GM18867 (cell line): ENCODE data around the gene NACC2.
"Not testable (repeated sequence)": the region's sequence is repeated elsewhere in the genome, so short reads cannot be mapped to it uniquely, and the experiment has no call there.

Experiments
- ATAC-seq: cut with Tn5 transposase; IDR thresholded peaks from one replicate; pipeline ENCODE4 v1.9.1; 2021; ENCODE audit warnings: mild to moderate bottlenecking, moderate library complexity; ENCODE audit not compliant: unreplicated experiment

The NACC2 gene

DNA sequence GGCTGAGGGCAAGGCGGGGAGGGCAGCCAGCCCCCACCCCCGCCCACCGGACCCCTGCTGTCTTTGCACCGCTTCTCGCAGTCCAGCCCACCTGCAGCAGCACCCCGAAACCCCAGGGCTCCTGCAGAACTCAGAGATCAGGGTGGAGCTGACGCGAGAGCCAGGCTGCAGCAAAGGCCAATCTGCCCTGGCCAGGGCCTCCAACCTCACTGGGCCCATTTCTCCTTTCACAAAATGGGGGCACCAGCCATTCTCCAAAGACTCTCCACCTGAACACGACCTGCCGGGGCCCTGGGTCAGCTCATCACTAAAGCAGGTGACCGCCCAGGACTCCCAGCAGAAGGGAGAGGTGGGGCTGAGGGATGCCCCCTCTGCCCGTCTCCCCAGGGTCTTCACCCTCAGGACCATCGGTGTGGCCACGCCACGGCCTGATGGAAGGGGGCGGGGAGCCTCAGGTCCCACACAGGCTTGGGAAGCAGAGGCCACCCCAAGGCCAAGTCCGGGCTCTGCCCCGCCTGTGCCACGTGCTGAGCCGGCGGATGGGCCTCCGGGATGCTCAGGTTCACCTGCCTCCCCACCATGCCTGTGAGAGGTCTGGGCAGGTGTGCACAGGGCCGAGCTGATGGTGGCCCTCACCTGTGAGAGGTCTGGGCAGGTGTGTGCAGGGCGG, 13.1 kb downstream of the NACC2 start:
- no peak for ATAC-seq

DNA sequence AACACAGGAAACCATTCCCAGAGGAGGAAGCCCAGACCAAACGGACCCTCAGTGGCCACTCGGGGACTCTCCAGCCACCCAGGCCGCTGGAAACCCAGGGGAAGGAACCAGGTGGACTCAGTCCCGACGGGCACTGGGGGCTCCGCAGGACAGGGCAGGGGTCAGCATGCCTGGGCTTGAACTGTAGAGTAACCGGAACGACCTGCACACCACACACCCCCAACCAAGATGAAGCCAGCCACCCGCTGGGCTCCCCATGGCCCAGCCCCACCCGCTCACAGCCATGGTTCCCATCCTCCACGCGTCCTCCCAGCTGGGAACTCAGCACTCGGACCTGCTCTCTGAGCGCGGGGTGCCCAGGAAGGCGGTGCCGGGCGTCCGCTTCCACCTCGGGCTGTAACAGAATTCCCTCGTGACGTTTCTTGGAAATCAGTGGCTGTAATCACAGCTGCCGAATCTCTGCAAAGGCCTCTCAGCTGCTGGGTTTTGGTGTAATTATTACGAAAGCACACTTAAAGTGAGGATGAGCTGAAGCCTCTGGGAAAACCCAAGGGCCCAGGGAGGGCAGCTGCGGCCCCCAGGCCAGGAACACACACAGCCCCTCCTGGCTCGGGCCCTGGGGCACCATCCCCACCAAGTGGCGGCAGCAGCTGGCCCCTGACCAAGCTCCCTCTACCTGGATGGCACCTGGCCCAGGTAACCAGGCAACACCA, 13.8 kb downstream of the NACC2 start:
- no peak for ATAC-seq

DNA sequence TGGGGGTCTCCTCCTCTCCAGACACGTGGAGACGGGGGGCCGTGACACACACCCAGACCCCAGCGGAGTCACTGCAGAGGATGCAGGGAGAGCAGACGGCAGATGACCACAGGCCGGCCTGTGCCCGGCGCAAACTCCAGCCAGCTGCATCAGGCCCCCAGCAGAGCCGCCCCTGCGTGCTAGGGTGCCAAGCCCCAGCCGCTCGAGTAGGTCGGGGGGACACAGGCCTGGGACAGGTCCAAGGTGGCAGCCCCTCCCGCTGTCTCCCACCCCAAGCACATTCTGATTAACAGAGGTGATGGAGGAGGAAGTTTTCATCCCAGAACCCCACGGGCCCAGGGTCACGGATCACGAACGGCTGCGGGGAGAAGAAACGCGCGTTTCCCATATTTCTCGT, 14.4 kb downstream of the NACC2 start:
- ATAC-seq = no peak

DNA sequence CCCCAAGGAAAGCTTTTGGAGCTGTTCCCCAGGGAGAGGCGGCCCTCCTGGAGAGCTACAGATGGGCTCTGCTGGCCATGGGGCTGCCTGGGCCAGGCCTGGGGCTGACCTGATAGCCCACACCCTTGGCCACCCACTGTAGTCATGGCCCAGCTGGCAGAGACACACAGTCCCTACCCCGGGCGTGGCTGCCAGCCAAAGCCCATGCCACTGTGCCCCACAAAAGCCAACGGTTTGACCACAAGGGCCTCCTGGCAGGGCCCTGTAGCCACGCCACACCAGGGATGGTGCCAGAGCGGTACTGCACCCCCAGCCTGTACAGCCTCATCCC, 15.2 kb downstream of the NACC2 start:
- no peak for ATAC-seq

DNA sequence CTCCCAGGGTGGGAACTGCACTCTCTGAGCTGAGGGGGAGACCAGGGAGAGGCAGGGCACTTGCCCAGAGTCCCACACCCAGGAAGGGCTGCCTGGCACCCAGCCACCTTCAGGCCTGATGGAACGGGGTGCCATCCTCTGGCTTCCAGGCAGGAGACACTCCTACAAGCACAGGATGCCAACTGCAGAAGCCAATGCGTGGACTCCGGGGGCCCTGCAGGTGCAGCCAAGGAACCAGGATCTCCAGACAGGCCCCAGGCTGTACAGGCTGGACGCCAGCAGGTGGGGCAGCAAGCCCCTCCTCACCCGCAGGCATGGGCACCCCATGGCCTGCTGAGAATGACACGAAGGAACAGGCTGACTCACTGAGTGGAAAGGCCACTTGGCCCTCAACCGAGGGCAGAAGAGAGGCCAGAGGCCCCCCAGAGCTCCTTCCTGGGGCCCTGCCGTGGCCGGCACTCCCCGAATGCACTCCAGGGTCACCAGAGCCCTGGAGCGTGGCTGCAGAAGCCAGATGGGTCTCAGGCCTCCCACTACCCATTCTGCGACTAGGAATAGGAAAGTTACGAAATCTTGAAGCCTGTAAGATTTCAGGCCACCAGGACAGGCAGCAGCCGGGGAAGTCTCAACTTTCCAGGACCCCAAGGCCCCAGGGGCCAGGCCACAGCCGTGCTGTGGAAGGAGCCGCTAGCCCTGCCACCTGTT, 15.7 kb downstream of the NACC2 start:
- ATAC-seq = no peak

DNA sequence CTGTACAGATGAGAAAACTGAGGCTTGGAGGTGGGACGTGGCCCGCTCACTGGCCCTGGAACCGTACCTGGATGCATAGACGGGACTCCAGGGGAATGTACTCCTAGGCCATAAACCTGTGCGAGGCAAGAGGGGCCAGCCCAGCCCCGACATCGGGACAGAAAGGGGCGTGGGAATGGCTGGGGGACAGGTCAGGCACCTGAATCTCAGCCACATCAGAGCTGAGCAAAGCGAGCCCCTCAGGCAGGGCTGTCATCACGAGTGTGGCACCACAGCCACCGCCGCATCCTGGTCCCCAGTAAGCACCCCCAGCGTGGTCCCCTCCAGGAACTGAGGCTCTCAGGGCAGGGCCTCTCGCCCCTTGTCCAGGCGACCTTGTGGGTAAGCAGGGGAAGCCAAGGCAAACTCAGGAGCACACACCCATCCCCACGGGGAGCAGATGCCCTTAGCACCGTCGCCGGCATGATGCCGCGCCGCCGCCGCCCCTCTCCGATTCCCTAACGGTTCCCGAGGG, 16.5 kb downstream of the NACC2 start:
- ATAC-seq = no peak

DNA sequence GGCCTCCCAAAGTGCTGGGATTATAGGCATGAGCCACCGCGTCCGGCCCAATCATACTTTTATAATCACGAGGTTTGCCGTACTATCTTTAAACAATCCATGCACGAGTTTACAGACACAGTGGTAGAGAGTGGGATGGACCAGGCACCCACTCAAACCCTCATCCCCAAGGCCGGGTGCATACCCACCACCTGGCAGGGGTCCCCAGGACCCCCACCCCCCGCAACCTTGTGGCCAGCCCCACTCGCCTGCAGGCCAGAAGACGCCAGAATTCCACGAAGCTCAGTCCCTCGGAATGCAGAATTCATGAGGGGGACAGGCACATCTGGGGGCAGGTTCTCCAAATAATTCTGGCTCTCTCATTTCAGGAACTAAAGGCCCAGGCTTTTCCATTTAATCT, 17.1 kb downstream of the NACC2 start:
- ATAC-seq = no peak

DNA sequence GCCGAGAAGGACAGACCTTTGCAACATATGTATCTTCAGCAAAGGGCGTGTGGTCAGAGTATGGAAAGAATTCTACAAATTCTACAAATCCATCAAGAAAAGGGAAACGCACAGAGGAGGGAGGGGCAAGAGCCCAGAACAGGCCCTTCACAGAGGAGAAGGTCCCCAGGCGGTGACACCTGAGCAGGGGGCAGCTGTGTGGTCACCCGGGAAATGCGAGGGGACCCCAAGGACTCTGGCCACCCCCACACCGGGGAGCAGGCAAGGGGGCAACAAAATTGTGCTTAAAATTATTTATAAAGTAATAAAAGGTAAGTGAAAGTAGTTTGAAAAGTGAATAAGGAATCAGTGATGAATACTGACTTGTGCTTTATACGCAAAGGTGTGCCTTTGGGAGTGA, 17.6 kb downstream of the NACC2 start:
- ATAC-seq = no peak

DNA sequence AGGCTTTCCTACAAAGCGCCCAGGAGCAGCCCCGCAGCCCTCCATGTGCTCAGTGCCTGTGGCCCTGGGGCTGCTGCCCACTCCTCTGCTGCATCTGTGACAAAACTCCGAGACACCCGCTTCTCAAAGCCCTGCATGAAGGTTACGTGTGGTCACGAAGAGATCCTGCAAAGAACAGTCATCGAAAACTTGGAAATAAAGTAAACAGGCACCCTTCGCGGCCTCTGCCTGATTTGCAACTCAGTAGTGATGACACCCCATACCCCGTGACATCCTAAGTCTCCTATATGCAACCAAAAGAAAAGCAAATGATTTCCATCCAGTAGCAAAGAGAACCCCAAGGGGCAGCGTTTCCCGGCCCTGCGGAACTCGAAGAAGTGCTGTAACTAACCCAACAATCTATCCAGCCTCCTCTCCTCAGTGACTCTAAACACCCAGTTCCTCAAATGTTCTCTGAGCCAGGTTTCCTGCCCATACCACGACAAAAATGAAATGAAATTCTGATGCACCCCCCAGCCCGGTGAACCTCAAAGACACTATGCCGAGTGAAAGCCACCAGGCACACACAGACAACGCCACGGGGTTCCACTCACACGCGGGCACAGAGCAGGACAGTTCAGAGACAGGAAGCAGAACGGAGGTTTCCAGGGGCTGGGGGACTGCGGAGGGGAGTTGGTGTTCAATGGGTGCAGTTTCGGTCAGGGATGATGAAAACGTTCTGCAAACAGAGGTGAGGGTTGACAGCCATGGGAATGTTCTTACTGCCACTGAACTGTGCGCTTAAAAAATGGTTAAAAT, 19.0 kb downstream of the NACC2 start:
- ATAC-seq = no peak

DNA sequence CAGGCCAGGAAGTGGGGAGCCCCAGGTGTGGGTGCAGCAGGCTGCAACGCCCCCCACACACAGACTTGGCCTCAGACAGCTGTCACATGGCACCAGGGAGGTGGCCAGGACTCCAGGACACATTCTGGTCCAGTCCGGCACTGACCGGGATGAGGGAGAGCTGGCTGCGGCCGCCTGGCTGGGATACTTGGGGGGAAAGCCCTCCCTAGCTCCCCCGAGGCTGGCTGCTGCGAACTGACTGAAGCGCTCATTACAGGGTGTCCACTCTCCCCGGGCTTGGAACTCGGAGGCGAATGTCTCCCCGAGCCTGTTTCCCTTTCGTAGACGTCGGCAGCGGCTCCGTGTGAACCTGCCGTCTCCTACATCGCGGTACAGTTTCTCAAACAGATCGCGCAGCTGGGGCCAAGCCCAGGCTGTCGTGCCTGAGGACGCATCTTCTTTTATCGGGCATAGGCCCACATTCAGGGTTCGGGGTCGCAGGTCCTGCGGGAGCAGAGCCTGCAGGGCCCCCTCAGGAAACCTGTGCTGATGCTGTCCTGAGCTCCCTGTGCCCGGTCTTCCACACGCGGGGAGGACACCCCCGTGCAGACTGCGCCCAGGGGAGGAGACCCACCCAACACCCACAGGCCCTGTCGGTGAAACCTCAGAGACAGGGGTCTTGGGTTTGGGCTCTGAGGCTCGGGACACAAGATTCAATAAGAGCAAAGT, 19.8 kb downstream of the NACC2 start:
- no peak for ATAC-seq

DNA sequence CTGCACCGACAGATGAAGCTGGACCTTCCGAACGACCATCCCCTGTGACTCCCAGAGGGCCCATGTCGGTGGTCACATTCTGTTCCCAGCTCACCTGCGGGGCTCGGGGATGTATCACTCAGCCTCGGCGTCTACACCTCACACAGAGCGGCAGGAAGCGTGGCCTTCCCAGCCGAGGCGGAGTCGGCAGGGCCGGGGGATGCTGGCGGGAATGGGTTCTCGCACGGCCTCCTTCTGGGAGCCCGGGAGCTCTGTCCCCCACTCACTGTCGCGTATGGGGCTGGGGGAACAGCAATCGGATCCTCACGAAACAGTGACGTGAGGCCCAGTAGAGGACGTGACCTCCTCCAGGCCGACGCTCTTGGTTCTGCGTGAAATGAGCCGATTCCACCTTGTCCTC, 20.4 kb downstream of the NACC2 start:
- ATAC-seq = no peak

DNA sequence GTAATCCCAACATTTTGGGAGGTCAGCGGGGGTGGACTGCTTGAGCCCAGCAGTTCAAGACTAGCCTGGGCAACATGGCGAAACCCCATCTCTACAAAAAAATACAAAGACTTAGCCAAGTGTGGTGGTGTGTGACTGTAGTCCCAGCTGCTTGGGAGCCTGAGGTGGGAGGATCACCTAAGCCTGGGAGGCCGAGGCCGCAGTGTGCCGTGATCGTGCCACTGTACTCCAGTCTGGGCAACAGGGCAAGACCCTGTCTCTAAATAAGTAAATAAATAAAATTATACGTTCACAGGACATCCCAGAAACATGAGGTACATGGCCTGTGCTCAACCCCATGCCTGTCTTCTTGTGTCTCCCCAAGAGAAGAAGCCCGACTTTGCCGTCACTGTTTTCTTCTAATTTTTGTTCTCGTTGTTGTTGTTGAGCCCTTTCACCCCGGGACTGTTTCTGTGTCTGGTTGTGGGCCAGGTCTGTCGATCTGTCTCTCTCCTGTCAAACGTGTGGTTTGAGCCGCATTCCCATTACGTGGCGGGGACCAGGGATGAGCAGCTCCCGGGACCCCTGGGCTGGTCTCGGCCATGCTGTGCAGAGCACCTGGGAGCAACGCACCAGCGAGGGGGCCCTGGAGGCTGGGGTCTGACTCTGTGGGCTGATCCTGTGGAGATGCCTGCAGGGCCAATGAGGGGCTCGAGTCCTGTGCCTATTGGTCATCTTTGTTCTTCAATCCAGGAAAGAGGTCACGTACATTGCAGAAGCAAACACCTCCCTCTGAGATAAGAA, 32.2 kb downstream of the NACC2 start:
- ATAC-seq = no peak

DNA sequence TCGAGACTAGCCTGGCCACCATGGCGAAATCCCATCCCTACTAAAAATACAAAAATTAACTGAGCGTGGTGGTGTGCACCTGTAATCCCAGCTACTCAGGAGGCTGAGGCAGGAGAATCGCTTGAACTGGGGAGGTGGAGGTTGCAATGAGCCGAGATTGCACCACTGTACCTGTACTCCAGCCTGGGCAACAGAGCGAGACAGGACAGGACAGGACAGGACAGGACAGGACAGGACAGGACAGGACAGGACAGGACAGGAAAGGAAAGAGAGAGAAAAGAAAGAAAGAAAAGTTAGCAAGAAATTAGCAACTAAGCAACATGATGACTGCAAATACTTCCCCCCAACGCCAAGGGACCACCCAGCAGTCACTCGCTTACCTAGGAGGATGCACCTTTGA, 33.2 kb downstream of the NACC2 start:
- ATAC-seq = not testable (repeated sequence)

DNA sequence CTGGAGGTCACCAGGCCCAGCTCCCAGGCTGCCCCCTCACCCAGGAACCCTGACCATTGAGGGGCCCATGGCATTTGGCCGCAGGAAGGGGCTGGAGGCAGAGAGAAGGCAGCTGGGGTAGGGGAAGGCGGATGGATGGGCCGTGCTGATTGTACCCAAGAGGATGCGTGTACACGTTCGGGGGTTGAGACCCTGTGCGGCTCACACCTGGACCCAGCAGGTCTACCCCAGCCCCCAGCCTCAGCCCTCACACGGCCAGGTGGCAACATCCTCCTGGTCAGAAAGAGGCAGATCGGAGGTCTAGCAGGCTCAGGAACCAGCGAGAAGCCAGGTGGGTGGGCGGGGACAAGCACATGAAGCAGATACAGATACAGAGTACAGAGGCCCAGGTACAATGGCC, 33.7 kb downstream of the NACC2 start:
- no peak for ATAC-seq

DNA sequence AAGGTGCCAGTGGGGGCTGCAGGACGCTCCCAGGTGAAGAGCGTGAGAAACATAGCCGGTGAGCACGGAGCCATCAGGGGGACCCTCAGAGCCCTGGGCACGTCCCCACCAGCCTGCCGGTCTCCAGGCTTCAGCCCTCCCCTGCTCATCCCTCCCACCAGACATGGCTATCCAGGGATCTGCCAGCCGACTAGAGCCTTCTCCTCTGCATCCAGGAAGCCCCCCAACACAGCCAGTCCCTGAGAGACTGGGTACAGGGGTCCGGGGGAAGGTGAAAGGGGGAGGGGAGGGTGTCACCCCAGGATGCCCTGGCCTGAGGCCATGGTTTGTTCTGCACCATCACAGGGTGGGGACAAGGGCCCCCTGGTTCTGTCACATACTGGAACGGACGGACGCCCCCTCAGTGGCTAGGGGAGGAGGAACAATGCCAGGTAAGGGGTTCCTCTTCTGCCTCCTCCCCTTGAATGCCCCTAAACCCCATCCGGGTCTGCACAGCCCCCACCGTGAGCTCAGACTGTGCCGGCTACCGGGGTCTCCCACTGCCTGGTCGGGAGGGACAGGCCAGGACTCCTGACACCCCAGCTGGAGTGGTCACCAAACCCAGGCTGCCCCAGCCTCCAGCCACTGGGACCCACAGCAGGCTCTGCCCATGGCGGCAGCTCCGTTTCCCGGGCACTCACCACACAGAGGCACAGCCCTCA, 34.3 kb downstream of the NACC2 start:
- no peak for ATAC-seq

DNA sequence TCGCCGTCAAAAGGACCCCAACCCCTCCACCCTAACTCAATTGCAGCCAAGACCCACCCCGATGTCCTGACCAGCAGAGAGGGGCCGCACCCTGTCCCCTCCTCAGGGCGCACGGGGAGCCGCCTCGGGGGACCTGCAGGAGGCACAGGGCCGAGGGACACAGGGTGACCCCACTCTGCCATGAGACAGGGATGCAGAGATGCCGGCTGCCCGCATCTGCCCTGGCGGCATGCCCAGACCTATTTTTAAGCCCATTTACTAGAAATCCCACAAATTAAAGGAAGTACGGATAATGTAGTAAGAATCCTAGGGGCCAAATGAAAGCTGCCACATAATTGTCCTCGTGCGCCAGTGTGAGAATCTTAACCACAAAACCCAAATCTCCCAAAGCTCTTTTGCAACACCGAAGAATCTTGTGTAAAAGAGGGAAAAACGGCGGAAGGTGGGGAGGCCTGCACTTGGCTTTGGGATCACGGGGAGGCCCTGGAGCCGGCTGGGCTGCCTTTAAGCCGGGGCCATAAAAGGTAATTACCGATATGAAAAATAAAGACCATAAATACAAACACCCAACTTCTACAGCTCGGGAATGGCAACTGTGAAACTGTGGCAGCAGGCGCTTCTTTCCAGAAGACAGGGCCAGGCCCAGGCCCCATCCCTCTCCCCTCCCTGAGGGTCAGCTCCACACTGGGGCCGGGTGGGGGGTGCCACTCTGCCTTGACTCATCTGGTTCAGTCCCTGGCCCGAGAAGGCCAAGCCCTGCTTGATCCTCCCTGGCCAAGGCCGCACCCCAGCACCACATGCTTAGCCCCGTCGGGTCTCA, 35.0 kb downstream of the NACC2 start:
- ATAC-seq = no peak

DNA sequence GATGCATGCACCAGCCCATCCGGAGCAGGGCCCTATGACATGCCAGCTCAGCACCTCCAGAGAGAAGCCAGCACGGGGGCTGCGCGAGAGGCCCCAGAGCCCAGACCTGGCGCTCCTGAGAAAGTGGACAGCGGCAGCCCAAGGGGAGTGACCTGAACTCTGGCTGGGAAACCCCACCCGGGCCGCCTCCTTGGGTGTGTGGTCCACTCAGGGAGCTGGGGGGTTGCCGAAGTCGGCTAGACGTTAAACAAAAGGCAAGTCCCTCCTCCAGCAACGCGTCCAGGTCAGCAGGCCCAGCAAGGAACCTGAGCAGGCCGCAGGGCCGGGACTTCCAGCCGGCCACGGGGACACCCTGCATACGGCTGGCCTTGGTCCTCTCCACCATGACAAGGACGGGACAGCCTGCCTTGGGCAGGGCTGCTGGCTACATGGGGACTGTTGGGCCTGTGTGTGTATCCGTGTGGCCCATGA, 35.7 kb downstream of the NACC2 start:
- no peak for ATAC-seq

DNA sequence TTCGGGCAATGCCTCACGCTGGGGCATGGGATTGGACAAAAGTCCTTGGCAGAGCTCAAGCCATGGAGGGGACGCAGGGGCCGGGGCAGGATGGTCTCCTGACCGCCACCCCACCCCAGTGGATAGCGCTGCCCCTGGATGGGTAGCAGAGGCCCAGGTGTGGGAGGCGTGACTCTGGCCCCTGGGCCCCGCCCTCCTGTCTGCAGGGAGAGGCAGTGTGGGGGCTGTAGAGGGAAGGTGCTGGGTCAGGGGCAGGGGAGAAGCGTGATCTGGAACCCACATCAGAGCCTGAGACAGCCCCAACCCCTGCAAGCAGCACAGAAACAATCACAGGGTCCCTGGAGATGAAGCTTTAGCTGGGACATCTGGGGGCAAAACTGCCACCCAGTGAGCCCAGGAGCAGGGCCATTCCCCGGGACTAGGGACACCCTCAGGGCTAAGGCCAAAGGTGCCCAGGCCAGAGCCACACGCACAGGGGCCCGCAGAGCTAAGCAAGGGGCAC, 36.2 kb downstream of the NACC2 start:
- ATAC-seq = no peak
